Raji (cell line): Measurements from ENCODE around the gene STT3A.

ENCODE experiments used
- POLR2A ChIP-seq: IDR thresholded peaks from 2 replicates; pipeline ENCODE4 v1.6.1; 2011; ENCODE audit warnings: low read depth, low read length, control low read depth; ENCODE audit not compliant: insufficient read depth

The STT3A gene

DNA sequence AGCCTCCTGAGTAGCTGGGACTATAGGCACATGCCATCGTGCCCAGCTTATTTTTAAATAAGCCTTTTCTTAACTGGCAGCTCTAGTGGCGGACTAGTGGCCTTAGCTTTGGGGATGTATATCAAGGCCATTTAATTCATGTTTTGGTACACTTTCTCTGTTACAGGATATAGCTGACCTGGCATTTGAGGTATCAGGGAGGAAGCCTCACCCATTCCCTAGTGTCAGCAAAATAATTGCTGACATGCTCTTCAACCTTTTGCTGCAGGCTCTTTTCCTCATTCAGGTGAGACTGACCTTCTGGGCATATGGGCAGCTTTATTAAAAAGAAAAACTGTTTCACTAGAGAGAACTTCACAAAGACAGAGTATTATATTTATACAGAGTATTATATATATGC is 13.9 kb upstream of the STT3A start:
- TF ChIP-seq POLR2A: no peak

- TF ChIP-seq POLR2A: no peak
Measured at GRCh38 chr11:125579811-125580210, 12.8 kb upstream of the STT3A start.

GRCh38 chr11:125583496-125583895 is 9.2 kb upstream of the STT3A start:
- no peak for TF ChIP-seq POLR2A

DNA sequence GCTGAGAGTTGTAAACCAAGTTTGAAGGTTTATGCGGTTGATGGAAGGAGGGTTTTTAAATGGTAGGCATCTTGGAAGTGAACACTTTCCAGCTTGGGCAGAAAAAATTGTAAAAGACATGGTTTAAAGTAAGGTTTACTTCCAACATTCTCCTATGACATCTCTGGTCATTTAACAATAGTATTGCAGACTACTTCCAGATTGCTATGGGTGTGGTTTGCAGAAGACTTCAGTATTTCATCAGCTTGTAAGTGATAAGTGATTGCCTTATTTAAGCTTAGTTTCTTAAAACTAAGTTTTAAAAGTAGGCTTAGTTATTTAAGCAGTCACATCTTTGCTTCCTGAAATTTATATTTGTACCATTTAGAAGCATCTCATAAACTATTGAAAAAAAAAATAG is 7.2 kb upstream of the STT3A start:
- TF ChIP-seq POLR2A: no peak

DNA sequence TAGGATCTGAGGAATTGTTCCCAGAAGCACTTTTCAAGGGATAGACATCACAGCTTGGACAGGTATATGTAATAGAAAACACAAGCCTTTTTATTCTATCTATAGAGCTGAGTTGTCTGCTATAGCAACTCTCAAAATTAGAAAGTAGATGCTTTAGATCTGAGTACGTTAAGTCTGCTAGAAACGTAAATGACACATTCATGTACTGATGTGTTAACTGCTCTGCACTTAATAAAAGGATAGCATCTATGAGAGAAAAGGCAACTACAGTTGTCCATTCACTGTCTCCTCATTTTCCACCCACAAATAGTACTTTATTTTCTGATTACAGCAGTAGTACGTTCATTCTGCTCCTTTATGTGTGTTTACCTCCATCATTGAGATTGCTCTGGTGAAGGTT is 6.0 kb upstream of the STT3A start:
- TF ChIP-seq POLR2A: no peak

- no peak for TF ChIP-seq POLR2A
Measured at GRCh38 chr11:125587480-125587879, 5.2 kb upstream of the STT3A start.

GRCh38 chr11:125588505-125588904 is 4.1 kb upstream of the STT3A start:
- TF ChIP-seq POLR2A: no peak

DNA sequence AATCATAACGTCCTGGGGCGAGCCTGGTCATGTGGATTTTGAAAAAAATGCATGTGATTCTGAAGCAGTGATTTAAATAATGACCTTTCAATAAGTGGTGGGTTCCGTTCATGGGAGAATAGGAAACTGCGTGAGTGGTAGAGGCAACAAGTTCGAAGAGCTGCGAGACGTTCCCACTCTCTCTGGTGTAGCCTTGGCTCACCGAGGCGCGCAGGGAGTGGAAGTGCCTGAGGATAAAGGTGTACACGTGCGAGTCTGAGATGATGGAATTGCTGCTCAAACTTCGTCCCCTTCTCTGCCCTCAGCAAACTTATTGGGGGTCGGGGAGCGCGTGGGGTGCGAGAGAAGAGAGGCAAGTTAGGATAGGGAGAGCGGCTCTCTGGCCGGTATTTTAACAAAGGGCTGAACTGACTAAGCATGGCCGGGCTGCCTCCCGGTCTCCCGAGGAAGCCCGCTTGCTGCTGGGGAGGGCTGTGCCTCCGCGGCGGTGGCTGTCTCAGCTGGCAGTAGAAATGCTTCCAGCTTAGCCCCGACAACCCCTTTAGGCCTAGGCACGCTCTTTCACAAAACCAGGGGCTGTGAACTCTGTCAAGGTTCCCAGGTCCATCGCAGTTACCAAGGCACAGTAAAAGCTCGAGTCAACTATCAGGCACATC is 875 bp upstream of the STT3A start:
- TF ChIP-seq POLR2A: no peak

GRCh38 chr11:125593114-125593820 is 615 bp downstream of the STT3A start:
- TF ChIP-seq POLR2A: no peak

DNA sequence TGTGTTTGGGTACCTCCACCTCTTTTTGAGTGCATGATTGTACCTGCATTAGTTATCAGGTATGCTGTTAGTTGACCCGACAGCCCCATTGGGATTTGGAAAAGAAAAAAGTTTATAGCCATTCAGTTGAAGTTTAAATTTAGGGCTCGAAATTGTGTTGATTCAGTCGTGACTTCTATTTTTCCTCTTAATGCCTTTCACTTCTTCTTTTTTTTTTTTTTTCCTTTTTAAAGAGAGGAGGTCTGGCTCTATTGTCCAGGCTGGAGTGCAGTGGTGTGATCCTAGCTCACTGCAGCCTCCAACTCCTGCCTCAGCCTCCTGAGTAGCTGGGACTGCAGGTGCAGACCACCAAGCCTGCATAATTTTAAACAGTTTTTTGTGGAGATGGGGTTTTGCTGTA is 2.3 kb downstream of the STT3A start:
- no peak for TF ChIP-seq POLR2A

- TF ChIP-seq POLR2A: no peak
Measured at GRCh38 chr11:125600663-125601062, 8.0 kb downstream of the STT3A start.

- TF ChIP-seq POLR2A: no peak
Measured at GRCh38 chr11:125603207-125603606, 10.6 kb downstream of the STT3A start.

DNA sequence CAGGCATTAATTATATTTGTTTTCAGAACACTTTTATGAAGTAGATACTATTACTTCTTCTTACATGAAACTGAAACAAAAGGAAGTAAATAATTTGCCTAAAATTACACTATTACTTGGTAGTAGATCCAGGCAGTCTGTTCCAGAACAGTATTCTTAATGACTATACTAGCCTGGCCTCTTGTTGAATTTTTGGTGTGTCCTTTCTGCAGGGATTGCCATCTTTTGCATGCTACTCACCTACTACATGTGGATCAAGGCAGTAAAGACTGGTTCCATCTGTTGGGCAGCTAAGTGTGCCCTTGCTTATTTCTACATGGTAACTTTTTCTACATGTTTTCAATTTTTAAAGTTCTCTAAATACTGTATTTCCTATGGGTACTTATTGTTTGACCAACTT is 12.8 kb downstream of the STT3A start:
- TF ChIP-seq POLR2A: no peak

GRCh38 chr11:125609545-125609944 is 16.9 kb downstream of the STT3A start:
- no peak for TF ChIP-seq POLR2A

DNA sequence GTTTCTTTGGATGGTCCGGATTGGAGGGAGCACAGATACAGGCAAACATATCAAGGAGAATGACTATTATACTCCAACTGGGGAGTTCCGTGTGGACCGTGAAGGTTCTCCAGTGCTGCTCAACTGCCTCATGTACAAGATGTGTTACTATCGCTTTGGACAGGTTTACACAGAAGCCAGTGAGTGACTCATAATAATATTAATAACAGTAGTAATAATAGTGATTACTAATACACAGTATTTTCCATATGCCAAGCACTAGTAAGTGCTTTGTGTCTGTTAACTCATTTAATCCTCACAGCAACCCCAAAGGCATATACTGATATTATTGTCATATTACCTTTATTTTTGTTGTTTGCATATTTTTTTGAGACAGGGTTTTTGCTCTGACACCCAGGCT is 25.7 kb downstream of the STT3A start:
- TF ChIP-seq POLR2A: no peak

DNA sequence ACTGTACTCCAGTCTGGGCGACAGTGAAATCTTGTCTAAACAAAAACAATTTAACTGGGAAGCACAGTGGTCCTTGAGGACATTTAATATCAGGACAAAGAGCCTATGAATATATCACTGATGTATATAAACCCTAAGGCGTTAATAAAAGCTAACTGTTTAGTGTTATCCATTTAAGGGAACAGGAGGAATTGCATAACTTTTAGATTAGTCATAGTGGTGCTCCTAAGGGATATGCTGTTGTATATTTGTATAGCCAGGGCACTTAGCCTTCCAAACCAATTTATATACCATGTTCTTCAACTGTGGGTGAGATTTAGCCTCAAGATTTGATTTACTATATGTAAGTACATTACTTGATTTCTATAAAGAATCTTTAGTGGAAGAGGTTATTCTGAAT is 29.3 kb downstream of the STT3A start:
- TF ChIP-seq POLR2A: no peak

DNA sequence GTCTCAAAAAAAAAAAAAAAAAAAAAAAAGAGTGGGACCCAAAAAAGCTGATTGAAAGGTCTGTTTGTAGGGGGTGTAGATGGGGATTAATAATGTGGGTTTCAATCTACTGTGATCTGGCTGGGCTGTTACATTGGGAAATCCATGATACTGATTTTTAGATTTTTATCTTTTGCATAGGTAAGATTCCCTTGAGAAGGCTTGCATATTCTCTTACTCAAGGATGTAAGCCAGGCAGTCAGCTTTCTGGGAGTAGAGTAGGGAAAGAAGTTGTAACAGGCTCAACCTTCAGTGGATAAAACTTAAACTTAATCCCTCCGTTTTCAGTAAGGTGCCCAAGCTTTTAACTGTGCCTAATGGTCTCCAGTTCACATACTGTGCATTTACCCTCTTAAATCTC is 30.4 kb downstream of the STT3A start:
- no peak for TF ChIP-seq POLR2A

- no peak for TF ChIP-seq POLR2A
Measured at GRCh38 chr11:125624756-125625213, 32.1 kb downstream of the STT3A start, which contains the start of gene CHEK1. TSS of gene CHEK1 (plus strand) at chr11:125625163. CDS start at chr11:125626769, 1,606 bp downstream.
